Stimulated activated CD4-positive, alpha-beta T cell treated with anti-CD3 and anti-CD28 coated beads, Interleukin-2, amount 100 ng/mL, for 48 hours (primary cell): ENCODE measurements around the gene DCLRE1B.

ENCODE experiments used
- DNase-seq, 2 donors: peaks; one replicate each; pipeline ENCODE4 v3.0.0-alpha.2; 2020

Gene DCLRE1B

GRCh38 chr1:113887402-113888175 lies 17.5 kb upstream of the DCLRE1B start, which contains the start of gene BCL2L15:
Gene BCL2L15, minus strand, starts transcription at chr1:113887581. Its CDS starts 206 bp downstream, at chr1:113887375.
- no peak for DNase-seq

DNA sequence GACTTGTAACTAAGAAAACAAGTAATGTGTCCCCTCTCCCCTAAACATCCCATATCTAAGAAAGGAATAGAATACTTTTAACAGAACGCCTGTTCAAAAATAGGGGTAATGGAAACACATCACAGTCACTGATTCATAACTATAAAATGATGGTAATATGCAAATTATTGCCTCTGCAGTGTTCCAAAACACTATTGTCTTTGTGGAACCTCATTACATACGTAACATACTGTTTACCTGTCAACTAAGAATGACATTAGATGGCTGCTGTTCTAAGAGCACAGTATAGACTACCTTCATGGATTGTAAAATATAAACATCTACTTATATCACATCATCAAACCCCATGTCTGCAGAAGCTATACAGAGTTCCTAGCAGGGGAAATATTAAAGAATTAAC lies 14.3 kb upstream of the DCLRE1B start:
- no peak for DNase-seq

- no peak for DNase-seq
Measured at GRCh38 chr1:113891631-113892220, 13.4 kb upstream of the DCLRE1B start.

DNA sequence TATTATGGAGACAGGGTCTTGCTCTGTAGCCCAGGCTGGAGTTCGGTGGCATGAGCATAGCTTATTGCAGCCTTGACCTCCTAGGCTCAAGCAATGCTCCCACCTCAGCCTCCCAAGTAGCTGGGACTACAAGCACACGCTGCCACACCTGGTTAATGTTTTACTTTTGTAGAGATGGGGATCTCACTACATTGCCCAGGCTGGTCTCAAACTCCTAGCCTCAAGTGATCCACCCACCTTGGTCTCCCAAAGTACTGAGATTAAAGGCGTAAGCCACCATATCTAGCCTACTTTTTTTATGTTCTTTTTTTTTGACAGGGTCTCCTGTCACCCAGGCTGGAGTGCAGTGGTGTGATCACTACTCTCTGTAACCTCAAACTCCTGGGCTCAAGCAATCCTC lies 11.9 kb upstream of the DCLRE1B start:
- DNase-seq, result no peak

GRCh38 chr1:113895098-113895497 lies 10.0 kb upstream of the DCLRE1B start:
- DNase-seq, result no peak

GRCh38 chr1:113895961-113896360 lies 9.2 kb upstream of the DCLRE1B start:
- DNase-seq, result no peak

- no peak for DNase-seq
Measured at GRCh38 chr1:113898241-113898814, 6.8 kb upstream of the DCLRE1B start.

DNA sequence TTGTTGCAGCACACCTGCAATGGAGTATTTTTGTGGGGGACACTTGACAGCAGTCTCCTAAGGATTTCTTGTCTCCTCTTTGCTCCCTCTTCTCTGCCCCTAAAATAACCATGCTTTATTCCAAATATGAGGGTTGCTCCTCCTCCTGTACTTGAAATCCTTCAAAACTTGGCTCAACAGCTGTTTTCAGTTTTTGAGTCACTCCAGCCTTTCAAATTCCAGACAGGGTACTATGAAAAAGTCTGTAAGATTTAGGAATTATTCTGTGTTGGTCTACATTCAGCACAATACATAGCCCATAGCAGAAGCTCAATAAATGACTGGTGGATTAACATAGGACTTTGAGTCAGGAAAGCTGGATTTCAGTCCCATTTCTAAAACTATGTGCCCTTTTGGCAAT lies 6.0 kb upstream of the DCLRE1B start:
- DNase-seq, result no peak

- no peak for DNase-seq
Measured at GRCh38 chr1:113901191-113901590, 3.9 kb upstream of the DCLRE1B start.

GRCh38 chr1:113903501-113904292 lies 1.4 kb upstream of the DCLRE1B start:
- peak in 1 of 2 donors; percentile 17 for DNase-seq

- DNase-seq, result no peak
Measured at GRCh38 chr1:113904293-113904673, 843 bp upstream of the DCLRE1B start.

- peak; percentile 16 to 17 for DNase-seq
Measured at GRCh38 chr1:113905435-113905861, 322 bp downstream of the DCLRE1B start.

GRCh38 chr1:113912594-113913311 lies 7.6 kb downstream of the DCLRE1B start:
- DNase-seq, result no peak

GRCh38 chr1:113913312-113913668 lies 8.2 kb downstream of the DCLRE1B start:
- DNase-seq, result no peak

- no peak for DNase-seq
Measured at GRCh38 chr1:113913887-113914664, 8.9 kb downstream of the DCLRE1B start.

DNA sequence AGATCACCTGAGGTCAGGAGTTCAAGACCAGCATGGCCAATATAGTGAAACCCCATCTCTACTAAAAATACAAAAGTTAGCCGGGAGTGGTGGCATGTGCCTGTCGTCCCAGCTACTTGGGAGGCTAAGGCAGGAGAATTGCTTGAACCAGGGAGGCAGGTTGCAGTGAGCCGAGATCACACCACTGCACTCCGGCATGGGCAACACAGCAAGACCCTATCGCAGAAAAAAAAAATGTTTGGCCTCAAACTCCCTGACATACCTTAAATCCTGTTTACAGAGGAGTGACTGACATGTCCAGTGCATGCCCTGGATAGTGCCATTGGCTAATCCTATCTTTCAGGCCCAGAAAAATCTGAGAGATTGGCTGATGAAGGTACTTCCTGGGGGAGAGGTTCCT lies 11.8 kb downstream of the DCLRE1B start:
- DNase-seq, result no peak

GRCh38 chr1:113917400-113918082 lies 12.4 kb downstream of the DCLRE1B start:
- no peak for DNase-seq

GRCh38 chr1:113918243-113918642 lies 13.1 kb downstream of the DCLRE1B start:
- no peak for DNase-seq

GRCh38 chr1:113922957-113923356 lies 17.8 kb downstream of the DCLRE1B start:
- no peak for DNase-seq

- no peak for DNase-seq
Measured at GRCh38 chr1:113924473-113924872, 19.3 kb downstream of the DCLRE1B start.
